H1 (cell line): ENCODE measurements around the gene ABI2. TPM values are rescaled to one million over a fixed set of nuclear protein-coding genes. Genes with fewer than 3 reads are reported as not detected.
A peak's percentile ranks its signal among the peaks of the same experiment; 100 is the strongest.

Experiments
- ASH2L ChIP-seq: fragments of 200-600, 300-600 bp; sonication (generic); IDR thresholded peaks from one replicate; pipeline ENCODE4 v1.7.1; 2017; ENCODE audit warnings: low read length
- ATF2 ChIP-seq: IDR thresholded peaks from 2 replicates; pipeline ENCODE4 v1.6.1; 2012; ENCODE audit warnings: low read length, inconsistent platforms
- CHD7 ChIP-seq: fragments of 300-600 bp; sonication (generic); IDR thresholded peaks from 2 replicates; pipeline ENCODE4 v1.7.1; 2012; ENCODE audit warnings: low read length, moderate library complexity, mild to moderate bottlenecking, inconsistent platforms; ENCODE audit not compliant: insufficient replicate concordance
- HDAC2 ChIP-seq, 2 experiments: fragments of 300-600 bp in 1 of 2; sonication (generic) in 1 of 2; IDR thresholded peaks; 2 replicates each; pipeline ENCODE4 v1.6.1; 2011 to 2012; ENCODE audit warnings: low read depth in 2 of 2, low read length in 2 of 2, mild to moderate bottlenecking in 2 of 2, moderate library complexity in 2 of 2, borderline replicate concordance in 1 of 2, inconsistent platforms in 1 of 2
- RAD21 ChIP-seq, 2 experiments: IDR thresholded peaks in 1 of 2; conservative IDR thresholded peaks in 1 of 2; 2 replicates each; pipeline ENCODE4 v1.6.1; 2011; ENCODE audit warnings: low read depth in 2 of 2, low read length in 2 of 2, improper control_type of control experiment in 1 of 2, inconsistent platforms in 1 of 2, mild to moderate bottlenecking in 1 of 2, moderate library complexity in 1 of 2
- polyA plus RNA-seq, 7 experiments: library from polyadenylated mRNA; depleted of rRNA in 3 of 7; stranded (reverse) in 5 of 7; unstranded in 2 of 7; fragments of >200 nt in 5 of 7; fragments of 200-250 nt in 2 of 7; gene quantifications; 1 replicate in 5 of 7; 2 replicates in 1 of 7; 4 replicates in 1 of 7; pipeline versions ENCODE4 v1.2.1 to v1.2.3, GENCODE V29; 2011 to 2013; ENCODE audit warnings: missing spikeins in 2 of 7, mixed read lengths in 2 of 7
- total RNA-seq: library from RNA; stranded (reverse); fragmentation: NEBNext Ultra II Directional; extraction: Animal tissue kit (Norgen Biotek cat#: 25700); gene quantifications from 2 replicates; pipeline ENCODE4 v1.2.1, GENCODE V29; 2021

ABI2 gene
- total and polyA plus RNA-seq, 2 of the 8 experiments (the other 6 are each of a cell fraction or from before 2014, with no cell fraction given): 62.3 to 118 TPM

- TF ChIP-seq CHD7 (peak; percentile 32), RAD21 (IDR thresholded peaks at IDR 0.05 in 1 of 2, conservative IDR thresholded peaks at IDR 0.05 in 1 of 2; ENCODE audit: low read depth in 2 of 2, low read length in 2 of 2) (peak; percentile 62), ASH2L (peak; percentile 20), ATF2 (0 out of 2 replicates have a peak, but pooled peaks have one; percentile 62), HDAC2 (IDR thresholded peaks at IDR 0.05; ENCODE audit: borderline replicate concordance in 1 of 2, low read depth in 2 of 2, low read length in 2 of 2) (0 out of 4 replicates have a peak, but pooled peaks of 1 of the 2 experiments have one; percentile 49)
Measured at GRCh38 chr2:203396667-203397066, 68.5 kb downstream of the ABI2 start (continued).
